GF-D8 (cell line): ENCODE data around the gene ELAVL1.
A peak's percentile ranks its signal among the peaks of the same experiment; 100 is the strongest.
"Not testable (repeated sequence)": the region's sequence is repeated elsewhere in the genome, so short reads cannot be mapped to it uniquely, and the experiment has no call there.

ENCODE experiments used
- DNase-seq: peaks from one replicate; lab custom pipeline; 2025; lab: John Stamatoyannopoulos, UW

Gene ELAVL1

GRCh38 chr19:7968796-7969554 is 36.5 kb downstream of the ELAVL1 start:
- no peak for DNase-seq

DNA sequence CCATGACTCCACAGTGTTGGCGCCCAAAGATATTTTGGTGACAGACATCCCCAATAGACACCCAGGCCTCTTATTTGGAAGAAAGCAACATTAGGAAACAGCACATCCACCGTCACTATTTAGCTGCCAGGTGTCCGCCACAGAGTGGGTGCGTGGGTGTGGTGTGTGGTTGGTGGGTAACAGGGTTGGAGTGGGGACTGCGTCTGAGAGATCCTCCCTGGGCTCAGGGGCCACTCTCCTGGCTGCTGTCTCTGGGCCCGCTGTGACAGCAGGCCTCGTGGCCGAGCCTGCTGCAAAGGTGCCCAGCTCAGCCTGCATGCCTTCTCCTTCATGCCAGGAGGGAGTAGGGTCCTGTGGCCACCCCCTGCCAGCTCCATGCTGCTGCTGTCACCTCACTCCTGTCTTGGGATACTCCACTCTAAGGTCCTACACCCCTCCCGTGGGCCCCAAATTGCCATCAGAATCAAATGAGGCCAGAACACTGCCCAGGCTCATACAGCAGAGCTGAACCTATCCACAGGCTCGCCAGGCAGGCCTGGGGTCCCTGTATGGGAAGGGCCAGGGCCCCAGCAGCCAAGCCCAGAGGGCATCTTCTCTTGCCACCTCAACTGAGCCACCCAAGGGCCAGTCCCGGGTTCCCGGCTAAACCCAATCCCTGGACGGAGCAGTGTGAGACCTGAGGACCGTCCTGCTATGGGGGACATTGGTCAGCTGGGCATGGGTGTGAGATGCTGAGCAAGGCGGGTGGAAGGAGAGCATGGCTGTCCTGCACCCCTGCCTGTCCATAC is 37.2 kb downstream of the ELAVL1 start:
- DNase-seq = no peak

DNA sequence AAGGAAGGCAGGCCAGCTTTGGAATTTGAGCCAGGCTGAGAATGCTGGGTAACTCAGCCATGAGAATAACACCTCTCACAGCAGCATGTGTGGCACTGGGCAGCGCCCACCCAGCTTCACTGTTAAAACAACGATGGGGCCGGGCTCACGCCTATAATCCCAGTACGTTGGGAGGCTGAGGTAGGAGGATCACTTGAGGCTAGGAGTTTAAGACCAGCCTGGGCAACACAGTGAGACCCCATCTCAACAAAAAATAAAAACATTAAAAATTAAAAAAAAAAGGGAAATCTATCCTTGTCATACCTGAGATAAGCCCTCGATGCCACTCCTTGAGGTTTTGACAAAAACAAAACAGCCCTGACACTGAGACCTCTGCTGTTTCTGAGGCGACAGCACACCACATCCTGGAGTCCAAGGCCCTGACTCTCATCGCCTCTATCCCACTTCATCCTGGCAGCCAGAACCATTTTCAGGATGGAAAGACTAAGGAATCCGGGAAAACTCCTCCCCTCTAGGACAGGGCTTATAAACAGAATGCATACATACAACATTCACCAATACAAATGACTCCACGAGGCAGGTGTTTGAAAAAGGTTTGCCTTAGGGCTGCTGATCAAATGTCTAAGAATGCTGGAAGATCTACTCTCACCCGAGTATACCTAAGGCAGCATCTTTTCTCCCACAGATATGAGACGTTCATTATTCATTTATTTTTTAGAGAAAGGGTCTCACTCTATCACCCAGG is 39.3 kb downstream of the ELAVL1 start:
- no peak for DNase-seq

- DNase-seq = no peak
These were observed 40.1 kb downstream of the ELAVL1 start for GRCh38 chr19:7965259-7965841.

DNA sequence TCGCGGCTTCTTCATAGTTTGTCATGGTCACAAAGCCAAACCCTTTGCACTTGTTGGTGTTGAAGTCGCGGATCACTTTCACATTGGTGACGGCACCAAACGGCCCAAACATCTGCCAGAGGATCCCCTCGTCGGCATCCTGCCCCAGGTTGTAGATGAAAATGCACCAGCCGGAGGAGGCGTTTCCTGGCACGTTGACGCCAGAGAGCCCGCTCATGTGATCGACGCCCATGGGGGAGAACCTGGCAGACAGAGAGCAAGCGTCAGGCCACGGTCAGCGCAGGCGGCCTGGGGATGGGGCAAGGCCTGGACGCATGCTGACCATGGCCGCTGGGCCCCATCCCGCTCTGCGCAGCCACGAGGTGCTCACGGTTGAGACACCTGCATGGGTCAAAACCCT is 41.9 kb downstream of the ELAVL1 start:
- no peak for DNase-seq

DNA sequence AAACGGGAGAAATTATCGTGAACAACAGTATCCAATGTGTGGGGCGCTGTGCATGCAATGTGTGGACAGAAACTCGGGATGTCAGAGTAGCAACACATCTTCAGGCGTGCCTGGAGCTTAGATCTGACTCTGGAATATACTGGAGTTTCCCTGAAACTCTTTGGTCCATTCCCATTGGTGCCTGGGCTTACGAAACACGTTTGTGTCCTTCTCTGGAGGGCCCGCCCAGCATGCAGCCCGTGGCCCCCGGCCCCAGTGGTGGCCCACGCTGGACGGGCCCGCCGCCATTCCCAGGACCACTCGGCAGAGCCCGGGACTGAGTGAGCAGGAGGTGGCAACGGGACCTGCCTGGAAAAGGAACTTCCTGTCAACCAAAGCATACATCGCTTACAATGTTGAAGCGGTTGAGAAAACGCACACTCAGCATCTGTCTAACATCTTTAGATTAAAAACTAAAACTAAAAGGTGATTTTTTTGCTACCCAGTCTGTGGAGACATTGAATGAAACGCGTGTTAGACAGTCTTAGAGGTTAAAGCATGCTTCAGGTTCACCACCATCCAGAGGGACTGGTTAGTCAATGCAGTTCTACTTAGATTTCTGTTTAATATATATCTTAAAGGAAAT is 42.7 kb downstream of the ELAVL1 start:
- DNase-seq = no peak

- DNase-seq = no peak
These were observed 43.4 kb downstream of the ELAVL1 start for GRCh38 chr19:7961920-7962626.

DNA sequence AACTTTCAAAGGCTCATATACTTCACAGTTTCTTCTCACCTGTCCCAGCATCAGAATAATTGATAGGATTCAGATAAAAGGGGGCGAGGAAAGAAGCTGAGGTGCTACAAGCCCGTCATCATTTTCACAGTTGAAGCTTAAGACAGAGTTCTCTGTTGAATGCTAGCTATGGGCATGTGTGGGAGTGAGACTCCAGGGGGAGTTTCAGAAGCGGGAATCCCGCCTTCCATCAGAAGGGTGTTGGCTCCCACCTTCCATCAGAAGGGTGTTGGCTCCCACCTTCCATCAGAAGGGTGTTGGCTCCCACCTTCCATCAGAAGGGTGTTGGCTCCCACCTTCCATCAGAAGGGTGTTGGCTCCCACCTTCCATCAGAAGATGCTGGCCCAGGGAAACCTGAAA is 44.4 kb downstream of the ELAVL1 start:
- DNase-seq = not testable (repeated sequence)

DNA sequence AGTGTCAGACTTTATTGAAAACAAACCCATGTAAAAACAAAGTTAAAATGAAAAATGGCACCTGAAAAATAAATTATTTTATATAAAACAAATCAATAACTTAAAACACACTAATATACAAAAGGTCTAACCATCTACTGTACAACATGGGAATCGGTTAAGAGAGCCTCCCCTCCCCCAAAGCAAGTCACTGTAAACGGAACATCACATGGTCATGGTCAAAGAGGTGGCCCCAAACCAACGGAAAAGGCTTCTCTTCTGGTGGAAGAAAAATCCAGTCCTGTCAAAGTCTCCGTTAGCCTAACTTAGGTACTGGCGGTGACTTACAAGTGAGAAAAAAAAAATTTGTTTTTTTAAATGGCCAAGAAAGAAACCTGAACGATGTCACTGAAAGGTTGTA is 46.2 kb downstream of the ELAVL1 start:
- DNase-seq = no peak

- no peak for DNase-seq
These were observed 49.7 kb downstream of the ELAVL1 start for GRCh38 chr19:7955696-7956095.

DNA sequence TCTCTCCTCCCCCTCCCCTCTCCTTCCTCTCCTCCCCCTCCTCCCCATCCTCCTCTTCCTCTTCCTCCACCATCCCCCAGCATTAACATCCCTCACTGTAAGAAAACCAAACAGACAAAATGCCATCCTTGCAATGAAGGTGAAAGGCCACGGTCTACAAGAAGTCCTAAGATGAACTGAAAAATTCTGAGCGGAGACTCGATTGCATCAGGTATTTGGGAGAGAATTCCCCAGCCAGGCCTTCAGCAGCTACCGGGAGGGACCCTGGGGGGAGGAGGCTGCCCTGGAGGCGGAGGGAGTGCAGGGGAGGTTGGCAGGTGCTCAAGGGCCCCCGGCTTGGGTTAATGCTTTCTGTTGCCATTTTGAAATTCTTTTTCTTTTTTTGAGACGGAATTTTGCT is 51.9 kb downstream of the ELAVL1 start:
- no peak for DNase-seq

- DNase-seq = peak; percentile 10
These were observed 52.4 kb downstream of the ELAVL1 start for GRCh38 chr19:7953060-7953459.

- DNase-seq = no peak
These were observed 57.5 kb downstream of the ELAVL1 start for GRCh38 chr19:7947939-7948338.

DNA sequence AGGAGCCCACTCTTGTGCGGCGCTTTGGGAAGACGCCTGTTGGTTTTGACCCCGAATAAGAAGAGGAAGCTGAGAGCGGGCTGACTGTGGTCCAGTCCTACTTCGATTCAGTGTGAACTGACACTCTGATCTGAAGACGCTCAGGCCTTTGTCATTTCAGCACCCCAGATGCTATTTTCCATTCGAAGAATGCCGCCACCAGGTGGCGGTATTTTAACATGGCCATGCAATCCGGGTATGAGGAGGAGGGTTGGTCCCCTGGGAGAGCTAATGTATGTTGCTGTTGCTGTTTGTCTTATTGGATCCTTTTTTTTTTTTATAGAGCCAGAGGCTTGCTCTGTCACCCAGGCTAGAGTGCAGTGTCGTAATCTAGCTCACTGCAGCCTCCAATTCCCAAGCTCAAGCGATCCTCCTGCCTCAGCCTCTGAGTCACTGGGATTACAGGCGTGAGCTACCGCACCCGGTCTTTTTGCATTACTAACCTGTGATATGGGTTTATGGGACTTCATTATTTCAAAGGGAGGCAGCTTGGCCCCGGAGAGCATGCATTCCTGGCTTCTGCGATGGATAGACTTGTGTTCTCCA is 61.2 kb downstream of the ELAVL1 start:
- DNase-seq = peak; percentile 78

- DNase-seq = peak; percentile 98
These were observed 61.8 kb downstream of the ELAVL1 start, which contains the start of gene TIMM44 for GRCh38 chr19:7943444-7944176. Gene TIMM44 (minus strand): TSS chr19:7943666. CDS start chr19:7943651, 15 bp downstream.

DNA sequence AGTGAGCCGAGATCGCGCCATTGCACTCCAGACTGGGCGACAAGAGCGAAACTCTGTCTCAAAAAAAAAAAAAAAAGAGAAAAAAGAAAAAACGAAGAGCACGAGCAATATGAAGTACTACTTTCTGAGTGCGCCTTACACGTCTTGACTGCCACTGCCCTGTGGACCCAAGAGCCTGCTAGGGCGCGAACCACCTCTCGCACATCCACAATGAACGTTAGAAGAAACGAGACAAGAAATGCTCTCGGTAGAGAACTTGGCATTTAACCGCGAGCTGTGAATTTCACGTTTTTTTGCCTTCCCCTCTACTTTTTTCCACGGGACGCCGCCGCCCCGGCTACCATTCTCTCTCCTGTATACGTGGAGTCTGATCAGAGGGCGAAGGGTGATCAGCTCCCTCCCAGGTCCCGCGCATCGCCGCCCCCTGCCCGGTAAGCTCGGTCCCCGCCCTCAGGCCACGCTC is 62.4 kb downstream of the ELAVL1 start:
- DNase-seq = no peak

GRCh38 chr19:7941895-7942596 is 63.4 kb downstream of the ELAVL1 start:
- no peak for DNase-seq

DNA sequence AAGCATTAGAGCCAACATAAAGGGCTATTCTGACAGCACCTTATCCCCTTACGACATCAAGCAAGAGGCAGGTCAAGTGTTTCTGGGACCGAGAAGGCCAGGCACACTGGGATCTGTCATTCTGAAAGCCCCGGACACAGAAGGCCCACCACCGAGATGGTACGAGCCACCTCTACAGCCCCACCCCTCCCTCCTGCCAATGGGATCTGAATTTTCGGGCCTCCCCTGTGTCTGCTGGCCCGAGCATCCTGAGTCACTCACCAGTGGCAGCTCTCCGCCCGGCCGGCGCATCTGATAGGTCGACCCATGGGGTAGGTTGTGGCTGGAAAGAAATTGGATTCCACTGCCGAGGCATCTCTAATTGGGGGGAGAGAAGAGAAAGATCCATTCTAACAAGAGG is 64.6 kb downstream of the ELAVL1 start:
- DNase-seq = no peak

DNA sequence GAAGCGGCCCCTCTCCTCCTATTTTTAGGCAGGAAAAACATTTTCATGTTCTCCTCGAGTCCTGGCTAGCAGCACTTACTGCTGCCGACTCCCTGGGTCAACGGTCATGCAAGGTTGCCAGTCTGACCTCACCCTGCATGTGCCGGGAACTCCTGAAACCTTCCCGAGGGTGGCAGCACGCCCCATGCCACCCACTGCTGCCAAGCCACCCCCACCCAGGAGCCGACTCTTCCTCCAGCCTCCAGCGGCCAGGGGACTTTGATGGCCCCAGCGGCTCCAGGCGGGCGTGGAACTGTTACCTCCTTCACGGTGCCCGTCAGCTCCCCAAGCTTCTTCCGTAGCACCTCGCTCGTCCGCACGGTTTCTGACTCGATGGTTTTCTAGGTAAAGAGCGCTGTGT is 70.7 kb downstream of the ELAVL1 start:
- DNase-seq = no peak
